GM18909 (cell line): ENCODE measurements around the gene SLC38A1.
A peak's percentile ranks its signal among the peaks of the same experiment; 100 is the strongest.
"Not testable (repeated sequence)": the region's sequence is repeated elsewhere in the genome, so short reads cannot be mapped to it uniquely, and the experiment has no call there.

ENCODE experiments used
- ATAC-seq: cut with Tn5 transposase; IDR thresholded peaks from one replicate; pipeline ENCODE4 v1.9.1; 2021; ENCODE audit warnings: mild to moderate bottlenecking; ENCODE audit not compliant: unreplicated experiment, poor library complexity

Gene SLC38A1

GRCh38 chr12:46177025-46177424 is 91.8 kb downstream of the SLC38A1 start:
- ATAC-seq = no peak

GRCh38 chr12:46174919-46175318 is 93.9 kb downstream of the SLC38A1 start:
- ATAC-seq = no peak

- peak; percentile 45 for ATAC-seq
Observed at GRCh38 chr12:46174061-46174662, 94.7 kb downstream of the SLC38A1 start.

- no peak for ATAC-seq
Observed at GRCh38 chr12:46168426-46168825, 100.4 kb downstream of the SLC38A1 start.

GRCh38 chr12:46167412-46167811 is 101.4 kb downstream of the SLC38A1 start:
- no peak for ATAC-seq

- ATAC-seq = no peak
Observed at GRCh38 chr12:46165191-46165590, 103.7 kb downstream of the SLC38A1 start.

GRCh38 chr12:46164186-46164761 is 104.6 kb downstream of the SLC38A1 start:
- no peak for ATAC-seq

- ATAC-seq = not testable (repeated sequence)
Observed at GRCh38 chr12:46162549-46163076, 106.2 kb downstream of the SLC38A1 start.

GRCh38 chr12:46160981-46161690 is 107.7 kb downstream of the SLC38A1 start:
- ATAC-seq = no peak

- no peak for ATAC-seq
Observed at GRCh38 chr12:46160101-46160980, 108.5 kb downstream of the SLC38A1 start.

GRCh38 chr12:46159309-46159901 is 109.4 kb downstream of the SLC38A1 start:
- no peak for ATAC-seq

GRCh38 chr12:46158501-46158900 is 110.3 kb downstream of the SLC38A1 start:
- no peak for ATAC-seq

GRCh38 chr12:46154221-46154985 is 114.4 kb downstream of the SLC38A1 start:
- no peak for ATAC-seq

- no peak for ATAC-seq
Observed at GRCh38 chr12:46153268-46153872, 115.5 kb downstream of the SLC38A1 start.

GRCh38 chr12:46152456-46152855 is 116.4 kb downstream of the SLC38A1 start:
- ATAC-seq = no peak

GRCh38 chr12:46150735-46151134 is 118.1 kb downstream of the SLC38A1 start:
- no peak for ATAC-seq

- no peak for ATAC-seq
Observed at GRCh38 chr12:46149905-46150304, 118.9 kb downstream of the SLC38A1 start.

GRCh38 chr12:46149079-46149464 is 119.8 kb downstream of the SLC38A1 start:
- no peak for ATAC-seq
